ENCODE results near the gene E2F2.
"Not testable (repeated sequence)": the region's sequence is repeated elsewhere in the genome, so short reads cannot be mapped to it uniquely, and the experiment has no call there.

The E2F2 gene

GRCh38 chr1:23545851-23546250 lies 14.8 kb upstream of the E2F2 start:
- DNase-seq = no peak

- DNase-seq = peak; percentile 71
Measured at GRCh38 chr1:23544444-23545389, 13.7 kb upstream of the E2F2 start.

- no peak for DNase-seq
Measured at GRCh38 chr1:23543707-23544443, 12.8 kb upstream of the E2F2 start.

GRCh38 chr1:23542940-23543339 lies 11.9 kb upstream of the E2F2 start:
- not testable (repeated sequence) for DNase-seq

GRCh38 chr1:23539698-23540266 lies 8.7 kb upstream of the E2F2 start:
- peak; percentile 88 for DNase-seq

GRCh38 chr1:23537296-23537973 lies 6.4 kb upstream of the E2F2 start:
- DNase-seq = no peak

GRCh38 chr1:23533246-23534023 lies 2.4 kb upstream of the E2F2 start:
- no peak for DNase-seq

GRCh38 chr1:23531562-23532094 lies 595 bp upstream of the E2F2 start:
- no peak for DNase-seq

GRCh38 chr1:23530087-23530746 lies 816 bp downstream of the E2F2 start:
- DNase-seq = no peak

- DNase-seq = no peak
Measured at GRCh38 chr1:23529146-23530086, 1.6 kb downstream of the E2F2 start.

GRCh38 chr1:23528250-23528978 lies 2.6 kb downstream of the E2F2 start:
- DNase-seq = peak; percentile 65

- DNase-seq = no peak
Measured at GRCh38 chr1:23527900-23528249, 3.2 kb downstream of the E2F2 start.

GRCh38 chr1:23527366-23527765 lies 3.7 kb downstream of the E2F2 start:
- no peak for DNase-seq

GRCh38 chr1:23526329-23527041 lies 4.5 kb downstream of the E2F2 start:
- no peak for DNase-seq

- DNase-seq = no peak
Measured at GRCh38 chr1:23525558-23526250, 5.3 kb downstream of the E2F2 start.

GRCh38 chr1:23524716-23525401 lies 6.2 kb downstream of the E2F2 start:
- DNase-seq = no peak

GRCh38 chr1:23524163-23524562 lies 6.9 kb downstream of the E2F2 start:
- no peak for DNase-seq

Data from activated naive CD4-positive, alpha-beta T cell treated with anti-CD3 and anti-CD28 coated beads, Interleukin-2, amount 50 U/mL, for 16 hours (primary cell).